ENCODE measurements around the gene INTS6.

INTS6 gene

GRCh38 chr13:51321836-51322235, 131.0 kb downstream of the INTS6 start:
- DNase-seq (ENCODE audit: low spot score), result no peak
- no peak for TF ChIP-seq CTCF (IDR thresholded peaks at IDR 0.05)
- Histone ChIP-seq H3K27ac (no peak overlapping the region), H3K4me3 (no peak overlapping the region)

GRCh38 chr13:51318876-51319275, 134.0 kb downstream of the INTS6 start:
- Histone ChIP-seq H3K27ac (no peak overlapping the region), H3K4me3 (no peak overlapping the region)
- TF ChIP-seq CTCF (IDR thresholded peaks at IDR 0.05), result no peak
- no peak for DNase-seq (ENCODE audit: low spot score)

GRCh38 chr13:51318015-51318414, 134.8 kb downstream of the INTS6 start:
- no peak overlapping the region for H3K27ac ChIP-seq
- no peak for DNase-seq (ENCODE audit: low spot score)
- no peak for TF ChIP-seq CTCF (IDR thresholded peaks at IDR 0.05)
- no peak overlapping the region for H3K4me3 ChIP-seq

GRCh38 chr13:51317262-51317661, 135.6 kb downstream of the INTS6 start:
- no peak for DNase-seq (ENCODE audit: low spot score)
- no peak overlapping the region for H3K27ac ChIP-seq
- TF ChIP-seq CTCF (IDR thresholded peaks at IDR 0.05), result no peak
- H3K4me3 ChIP-seq, result no peak overlapping the region

- no peak for TF ChIP-seq CTCF (IDR thresholded peaks at IDR 0.05)
- no peak for DNase-seq (ENCODE audit: low spot score)
- Histone ChIP-seq H3K4me3 (no peak overlapping the region), H3K27ac (no peak overlapping the region)
Measured at GRCh38 chr13:51313619-51314018, 139.2 kb downstream of the INTS6 start.

GRCh38 chr13:51311957-51312520, 140.8 kb downstream of the INTS6 start:
- Histone ChIP-seq H3K4me3 (no peak overlapping the region), H3K27ac (no peak overlapping the region)
- no peak for TF ChIP-seq CTCF (IDR thresholded peaks at IDR 0.05)
- DNase-seq (ENCODE audit: low spot score), result no peak
